Upper lobe of left lung (tissue), 4 donors: Measurements from ENCODE around the gene KRT86.

Experiments used
- CTCF ChIP-seq, 6 experiments: fragments of 450-650 bp in 4 of 6; fragments of 200-600 bp in 2 of 6; sonication (generic) in 2 of 6; IDR thresholded peaks; one replicate each; pipeline ENCODE4 v1.5.1; 2016 to 2019; ENCODE audit warnings: antibody characterized with exemption in 6 of 6
- POLR2A ChIP-seq, 4 donors: fragments of 450-650 bp; IDR thresholded peaks; one replicate each; pipeline ENCODE4 v1.5.1; 2016 to 2017; ENCODE audit warnings: antibody characterized with exemption in 4 of 4, mild to moderate bottlenecking in 2 of 4
- POLR2AphosphoS5 ChIP-seq, 2 donors: sonication (generic); formaldehyde crosslinking; IDR thresholded peaks; one replicate each; pipeline ENCODE4 v1.5.1; 2017; ENCODE audit warnings: antibody characterized with exemption in 2 of 2

DNA sequence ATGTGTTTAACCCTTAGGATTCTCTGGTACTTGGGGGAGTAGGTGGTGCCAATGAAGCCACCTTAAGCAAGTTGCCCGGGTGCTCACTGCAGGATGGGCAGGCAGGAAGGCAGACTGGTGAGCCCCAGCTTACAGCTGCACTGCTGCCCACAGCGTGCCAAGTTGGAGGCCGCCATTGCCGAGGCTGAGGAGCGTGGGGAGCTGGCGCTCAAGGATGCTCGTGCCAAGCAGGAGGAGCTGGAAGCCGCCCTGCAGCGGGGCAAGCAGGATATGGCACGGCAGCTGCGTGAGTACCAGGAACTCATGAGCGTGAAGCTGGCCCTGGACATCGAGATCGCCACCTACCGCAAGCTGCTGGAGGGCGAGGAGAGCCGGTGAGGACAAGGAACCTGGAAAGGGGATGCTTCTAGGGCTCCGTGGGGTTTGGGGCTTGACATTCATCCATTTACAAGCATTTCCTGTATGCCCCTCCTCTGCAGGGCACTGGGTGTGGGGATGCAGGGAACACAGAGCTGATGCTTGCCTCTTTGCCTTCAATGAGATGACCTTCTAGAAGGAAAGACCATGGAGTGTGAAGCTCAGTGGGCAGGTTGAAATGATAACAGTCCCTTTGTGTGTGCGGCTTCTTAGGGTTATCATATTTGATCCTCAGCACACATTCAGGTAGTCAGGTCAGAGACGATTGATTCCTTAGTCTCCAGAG lies 29.0 kb upstream of the KRT86 start:
- no peak for TF ChIP-seq CTCF (IDR thresholded peaks at IDR 0.05)
- TF ChIP-seq POLR2AphosphoS5 (IDR thresholded peaks at IDR 0.05), result peak in 1 of 2 donors; percentile 49
- no peak for TF ChIP-seq POLR2A (IDR thresholded peaks at IDR 0.05)
